ENCODE measurements around the gene GOT1. TPM values are rescaled to one million over a fixed set of nuclear protein-coding genes. Genes with fewer than 3 reads are reported as not detected.

Gene GOT1
- total and polyA plus RNA-seq, 10 of the 15 experiments (the other 5 are each of a cell fraction or from before 2014, with no cell fraction given): 32.5 to 67.5 (median 50.3) TPM

Other genes starting within 250 kb of the GOT1 start
- not detected in 2 replicates for gene HPSE2, start 194.8 kb downstream of the GOT1 start, total RNA-seq (2014; rRNA removed)
- gene HPSE2, start 194.8 kb downstream of the GOT1 start, total RNA-seq (2014; rRNA removed; fragmentation: Illumina TruSeq; extraction: Trizol): not detected in 2 replicates
- gene HPSE2, start 194.8 kb downstream of the GOT1 start, total RNA-seq (2021): not detected in 2 replicates
- gene HPSE2, start 194.8 kb downstream of the GOT1 start, polyA plus RNA-seq (2011; rRNA removed): not detected in 2 replicates
- gene HPSE2, start 194.8 kb downstream of the GOT1 start, polyA plus RNA-seq (2014; fragmentation: Illumina TruSeq; extraction: Trizol): not detected in 2 replicates
- gene HPSE2, start 194.8 kb downstream of the GOT1 start, polyA plus RNA-seq (2014; fragmentation: Nextera tagmentation; extraction: Ambion mirVana): not detected
- not detected in 2 replicates for gene HPSE2, start 194.8 kb downstream of the GOT1 start, polyA plus RNA-seq (2014; rRNA removed)
- under 1 TPM in 1 of 2 experiments, not detected in 1; 0.06 TPM for gene HPSE2, start 194.8 kb downstream of the GOT1 start, polyA plus RNA-seq (2016; fragmentation: Nextera tagmentation; extraction: Ambion mirVana)
- gene CNNM1, start 101.3 kb downstream of the GOT1 start, total RNA-seq (2014; rRNA removed): not detected in 2 replicates
- gene CNNM1, start 101.3 kb downstream of the GOT1 start, total RNA-seq (2014; rRNA removed; fragmentation: Illumina TruSeq; extraction: Trizol): not detected in 2 replicates
- gene CNNM1, start 101.3 kb downstream of the GOT1 start, total RNA-seq (2021): not detected in 2 replicates
- gene CNNM1, start 101.3 kb downstream of the GOT1 start, polyA plus RNA-seq (2011; rRNA removed): not detected in 2 replicates
- 0.01 TPM in 1 of 2 replicates, not detected in the other for gene CNNM1, start 101.3 kb downstream of the GOT1 start, polyA plus RNA-seq (2014; fragmentation: Illumina TruSeq; extraction: Trizol)
- gene CNNM1, start 101.3 kb downstream of the GOT1 start, polyA plus RNA-seq (2014; fragmentation: Nextera tagmentation; extraction: Ambion mirVana): not detected
- gene CNNM1, start 101.3 kb downstream of the GOT1 start, polyA plus RNA-seq (2014; rRNA removed): not detected in 2 replicates
- not detected for gene CNNM1, start 101.3 kb downstream of the GOT1 start, polyA plus RNA-seq (2016; fragmentation: Nextera tagmentation; extraction: Ambion mirVana)
- not detected in 2 replicates for gene NKX2-3, start 102.3 kb upstream of the GOT1 start, total RNA-seq (2014; rRNA removed)
- gene NKX2-3, start 102.3 kb upstream of the GOT1 start, total RNA-seq (2014; rRNA removed; fragmentation: Illumina TruSeq; extraction: Trizol): not detected in 2 replicates
- not detected in 2 replicates for gene NKX2-3, start 102.3 kb upstream of the GOT1 start, total RNA-seq (2021)
- not detected in 2 replicates for gene NKX2-3, start 102.3 kb upstream of the GOT1 start, polyA plus RNA-seq (2011; rRNA removed)
- gene NKX2-3, start 102.3 kb upstream of the GOT1 start, polyA plus RNA-seq (2014; fragmentation: Illumina TruSeq; extraction: Trizol): not detected in 2 replicates
- gene NKX2-3, start 102.3 kb upstream of the GOT1 start, polyA plus RNA-seq (2014; fragmentation: Nextera tagmentation; extraction: Ambion mirVana): not detected
- gene NKX2-3, start 102.3 kb upstream of the GOT1 start, polyA plus RNA-seq (2014; rRNA removed): not detected in 2 replicates
- gene NKX2-3, start 102.3 kb upstream of the GOT1 start, polyA plus RNA-seq (2016; fragmentation: Nextera tagmentation; extraction: Ambion mirVana): not detected
- 15.6 and 16.0 TPM in 2 replicates for gene SLC25A28, start 189.8 kb upstream of the GOT1 start, total RNA-seq (2014; rRNA removed)
- 27.0 and 27.5 TPM in 2 replicates for gene SLC25A28, start 189.8 kb upstream of the GOT1 start, total RNA-seq (2014; rRNA removed; fragmentation: Illumina TruSeq; extraction: Trizol)
- gene SLC25A28, start 189.8 kb upstream of the GOT1 start, total RNA-seq (2021): 28.8 and 31.8 TPM in 2 replicates
- 29.3 and 40.0 TPM in 2 replicates for gene SLC25A28, start 189.8 kb upstream of the GOT1 start, polyA plus RNA-seq (2011; rRNA removed)
- 47.8 and 49.6 TPM in 2 replicates for gene SLC25A28, start 189.8 kb upstream of the GOT1 start, polyA plus RNA-seq (2014; fragmentation: Illumina TruSeq; extraction: Trizol)
- 10 to 100 TPM; 20.2 to 22.8 TPM for gene SLC25A28, start 189.8 kb upstream of the GOT1 start, polyA plus RNA-seq (2014; fragmentation: Nextera tagmentation; extraction: Ambion mirVana)
- gene SLC25A28, start 189.8 kb upstream of the GOT1 start, polyA plus RNA-seq (2014; rRNA removed): 43.2 and 45.8 TPM in 2 replicates
- 10 to 100 TPM in 1 of 2 experiments, 1 to 10 TPM in 1; 7.5 to 10.8 TPM for gene SLC25A28, start 189.8 kb upstream of the GOT1 start, polyA plus RNA-seq (2016; fragmentation: Nextera tagmentation; extraction: Ambion mirVana)
- 5.7 and 5.9 TPM in 2 replicates for gene ENTPD7, start 228.9 kb upstream of the GOT1 start, total RNA-seq (2014; rRNA removed)
- gene ENTPD7, start 228.9 kb upstream of the GOT1 start, total RNA-seq (2014; rRNA removed; fragmentation: Illumina TruSeq; extraction: Trizol): 6.1 and 6.4 TPM in 2 replicates
- 6.5 and 6.7 TPM in 2 replicates for gene ENTPD7, start 228.9 kb upstream of the GOT1 start, total RNA-seq (2021)
- 4.6 and 5.2 TPM in 2 replicates for gene ENTPD7, start 228.9 kb upstream of the GOT1 start, polyA plus RNA-seq (2011; rRNA removed)
- gene ENTPD7, start 228.9 kb upstream of the GOT1 start, polyA plus RNA-seq (2014; fragmentation: Illumina TruSeq; extraction: Trizol): 5.1 and 5.2 TPM in 2 replicates
- under 1 TPM; 0.73 to 0.90 TPM for gene ENTPD7, start 228.9 kb upstream of the GOT1 start, polyA plus RNA-seq (2014; fragmentation: Nextera tagmentation; extraction: Ambion mirVana)
- gene ENTPD7, start 228.9 kb upstream of the GOT1 start, polyA plus RNA-seq (2014; rRNA removed): 2.9 and 4.1 TPM in 2 replicates
- 1 to 10 TPM; 5.2 TPM for gene ENTPD7, start 228.9 kb upstream of the GOT1 start, polyA plus RNA-seq (2016; fragmentation: Nextera tagmentation; extraction: Ambion mirVana)

Measured in GM12878 (cell line).